Stimulated activated CD8-positive, alpha-beta memory T cell treated with anti-CD3 and anti-CD28 coated beads, Interleukin-15, amount 100 ng/mL, for 24 hours (primary cell): ENCODE data around the gene TBC1D9.
"Not testable (repeated sequence)": the region's sequence is repeated elsewhere in the genome, so short reads cannot be mapped to it uniquely, and the experiment has no call there.

Source experiments
- DNase-seq: peaks from one replicate; pipeline ENCODE4 v3.0.0-alpha.2; 2020; ENCODE audit warnings: low read depth

TBC1D9 gene

DNA sequence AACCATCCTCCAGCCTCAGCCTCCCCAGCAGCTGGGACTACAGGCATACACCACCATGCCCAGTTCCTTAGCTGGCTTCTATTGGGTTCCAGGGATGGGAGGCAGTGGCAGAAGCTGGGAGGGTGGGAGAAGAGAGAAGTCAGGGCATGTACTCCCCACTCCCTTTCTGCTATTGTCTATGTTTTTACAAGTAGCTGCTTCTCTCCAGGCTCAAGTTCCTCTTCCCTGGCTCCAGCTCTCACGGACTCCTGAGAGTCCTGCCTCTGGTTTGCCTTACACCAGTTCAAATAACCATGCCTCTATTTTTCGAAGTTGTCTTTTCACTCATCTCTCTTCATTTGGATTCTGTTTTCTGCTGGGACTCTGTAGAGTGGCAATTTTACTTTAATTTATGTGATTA lies 2.9 kb downstream of the TBC1D9 start:
- no peak for DNase-seq

- DNase-seq, result no peak
These were observed 3.7 kb downstream of the TBC1D9 start for GRCh38 chr4:140752291-140753068.

DNA sequence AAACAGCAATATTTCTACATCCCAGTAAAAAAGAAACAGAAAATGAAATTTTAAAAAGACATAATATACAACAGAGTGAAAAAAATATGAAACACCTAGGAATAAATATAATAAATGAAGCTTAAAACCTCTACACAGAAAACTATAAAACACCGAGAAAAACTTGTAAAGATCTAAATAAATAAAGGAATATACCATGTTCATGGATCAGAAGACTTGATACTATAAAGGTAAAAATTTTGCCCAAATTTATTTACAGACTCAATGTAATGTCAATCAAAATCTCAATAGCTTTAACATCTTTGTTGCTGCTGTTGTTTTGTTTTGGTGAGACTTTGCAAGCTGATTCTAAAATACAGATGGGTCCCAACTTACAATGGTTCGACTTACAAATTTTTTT lies 5.7 kb downstream of the TBC1D9 start:
- DNase-seq, result no peak

- DNase-seq, result no peak
These were observed 8.0 kb downstream of the TBC1D9 start for GRCh38 chr4:140748171-140748570.

- DNase-seq, result not testable (repeated sequence)
These were observed 9.6 kb downstream of the TBC1D9 start for GRCh38 chr4:140746546-140746945.

DNA sequence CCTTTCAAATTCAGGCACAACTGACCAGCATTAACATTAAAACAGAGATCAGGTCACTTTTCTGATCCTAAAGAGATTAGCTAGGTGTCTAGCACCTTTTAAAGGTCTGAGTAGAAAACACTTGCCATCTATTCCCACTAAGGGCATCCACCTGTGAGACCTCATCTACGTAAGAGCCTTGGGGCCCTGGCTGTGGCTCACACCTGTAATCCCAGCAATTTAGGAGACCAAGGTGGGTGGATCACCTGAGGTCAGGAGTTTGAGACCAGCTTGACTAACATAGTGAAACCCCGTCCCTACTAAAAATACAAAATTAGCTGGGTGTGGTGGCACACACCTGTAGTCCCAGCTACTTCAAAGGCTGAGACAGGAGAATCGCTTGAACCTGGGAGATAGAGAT lies 11.8 kb downstream of the TBC1D9 start:
- DNase-seq, result no peak

DNA sequence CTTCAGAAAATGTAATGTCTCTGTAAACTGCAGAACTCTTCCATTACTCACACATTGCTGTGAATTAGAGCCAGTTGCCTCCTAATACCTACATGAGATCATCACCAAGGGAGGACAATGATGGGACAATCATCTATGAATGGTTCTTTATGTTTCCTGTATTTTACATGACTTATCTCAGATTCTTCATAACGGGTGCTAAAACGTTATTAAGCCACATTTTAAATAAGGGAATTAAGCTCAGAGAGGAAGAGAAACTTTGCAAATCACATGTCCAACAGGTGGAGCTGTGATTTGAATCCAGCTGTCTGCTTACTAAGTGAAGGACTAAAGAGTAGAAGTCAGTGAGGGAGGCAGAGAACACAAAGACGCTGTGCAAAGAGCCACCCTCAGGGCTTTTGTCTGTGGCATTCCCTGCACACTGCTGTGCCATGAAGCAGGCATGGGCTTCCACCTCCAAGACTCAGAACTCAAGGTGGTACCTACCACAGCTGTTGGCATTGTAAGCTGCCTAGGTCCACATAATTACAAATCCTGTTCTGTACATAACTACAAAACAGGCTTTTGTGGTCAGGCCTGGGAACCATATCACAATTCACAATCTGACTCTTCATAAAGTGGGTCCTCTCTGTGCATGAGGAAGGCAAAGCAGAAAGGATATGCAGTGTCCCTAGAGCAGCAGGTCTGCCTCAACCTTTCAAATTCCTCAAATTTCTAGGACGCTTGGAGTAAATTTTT lies 12.8 kb downstream of the TBC1D9 start:
- DNase-seq, result no peak

- DNase-seq, result no peak
These were observed 13.4 kb downstream of the TBC1D9 start for GRCh38 chr4:140742838-140743193.

DNA sequence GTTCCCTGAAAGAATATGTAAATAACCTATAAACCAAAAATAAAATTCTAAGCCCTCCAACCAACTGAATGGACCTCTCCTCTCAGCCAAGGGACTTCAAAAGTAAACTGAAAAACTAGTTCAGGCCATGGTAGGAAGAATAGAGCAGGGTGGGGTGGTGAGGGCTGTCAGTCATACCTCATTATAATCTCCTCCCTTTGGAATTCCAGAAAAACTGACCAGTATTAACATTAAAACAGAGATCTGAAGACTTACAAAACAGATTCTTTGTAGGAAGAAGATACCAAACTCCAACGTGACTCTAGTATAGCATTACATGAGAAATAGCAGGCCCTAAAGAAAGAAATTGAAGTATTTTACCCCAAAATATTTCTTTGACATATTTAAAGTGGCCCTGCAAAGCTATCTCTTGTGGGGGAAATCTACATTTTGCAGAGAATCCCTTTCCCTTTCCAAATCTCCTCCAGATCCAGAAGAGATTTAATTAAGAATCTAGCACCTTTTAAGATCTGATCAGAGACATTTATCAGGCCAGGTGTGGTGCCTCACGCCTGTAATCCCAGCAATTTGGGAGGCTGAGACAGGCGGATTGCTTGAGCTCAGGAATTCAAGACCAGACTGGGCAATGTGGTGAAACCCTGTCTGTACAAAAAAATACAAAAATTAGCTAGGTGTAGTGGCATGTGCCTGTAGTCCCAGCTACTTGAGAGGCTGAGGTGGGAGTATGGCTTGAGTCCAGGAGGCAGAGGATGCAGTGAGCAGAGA lies 15.1 kb downstream of the TBC1D9 start:
- no peak for DNase-seq

GRCh38 chr4:140740422-140740821 lies 15.8 kb downstream of the TBC1D9 start:
- no peak for DNase-seq

- no peak for DNase-seq
These were observed 16.2 kb downstream of the TBC1D9 start for GRCh38 chr4:140739971-140740370.

- no peak for DNase-seq
These were observed 18.0 kb downstream of the TBC1D9 start for GRCh38 chr4:140738139-140738538.

DNA sequence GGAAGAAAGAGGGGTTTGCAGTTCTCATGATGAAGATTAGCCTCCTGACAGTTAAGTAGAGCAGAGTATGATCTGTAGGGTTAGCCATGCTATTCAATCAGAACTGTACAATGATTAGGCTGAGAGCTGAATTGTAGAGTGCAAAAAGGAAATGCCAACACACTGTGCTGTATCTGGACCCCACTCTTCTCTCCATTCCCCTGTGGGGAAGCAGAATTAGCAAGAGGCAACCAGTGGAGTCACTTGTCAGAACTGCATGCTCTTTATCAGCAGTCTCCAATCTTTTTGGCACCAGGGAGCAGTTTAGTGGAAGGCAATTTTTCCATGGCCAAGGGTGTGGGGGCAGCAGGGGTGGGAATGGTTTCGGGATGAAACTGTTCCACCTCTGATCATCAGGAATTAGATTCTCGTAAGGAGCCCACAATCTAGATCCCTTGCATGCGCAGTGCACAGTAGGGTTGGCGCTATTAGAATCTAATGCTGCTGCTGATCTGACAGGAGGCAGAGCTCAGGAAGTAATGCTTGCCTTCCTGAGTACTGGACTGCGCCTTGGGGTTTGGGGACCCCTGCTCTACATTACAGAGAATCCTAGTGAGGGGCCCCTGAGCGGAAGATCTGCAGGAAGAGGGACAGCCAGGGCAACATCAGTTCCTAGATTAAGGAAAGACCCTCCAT lies 19.4 kb downstream of the TBC1D9 start:
- DNase-seq, result no peak

- DNase-seq, result no peak
These were observed 20.3 kb downstream of the TBC1D9 start for GRCh38 chr4:140735779-140736391.

- DNase-seq, result no peak
These were observed 20.9 kb downstream of the TBC1D9 start for GRCh38 chr4:140735317-140735716.

- DNase-seq, result no peak
These were observed 23.4 kb downstream of the TBC1D9 start for GRCh38 chr4:140732780-140733179.

DNA sequence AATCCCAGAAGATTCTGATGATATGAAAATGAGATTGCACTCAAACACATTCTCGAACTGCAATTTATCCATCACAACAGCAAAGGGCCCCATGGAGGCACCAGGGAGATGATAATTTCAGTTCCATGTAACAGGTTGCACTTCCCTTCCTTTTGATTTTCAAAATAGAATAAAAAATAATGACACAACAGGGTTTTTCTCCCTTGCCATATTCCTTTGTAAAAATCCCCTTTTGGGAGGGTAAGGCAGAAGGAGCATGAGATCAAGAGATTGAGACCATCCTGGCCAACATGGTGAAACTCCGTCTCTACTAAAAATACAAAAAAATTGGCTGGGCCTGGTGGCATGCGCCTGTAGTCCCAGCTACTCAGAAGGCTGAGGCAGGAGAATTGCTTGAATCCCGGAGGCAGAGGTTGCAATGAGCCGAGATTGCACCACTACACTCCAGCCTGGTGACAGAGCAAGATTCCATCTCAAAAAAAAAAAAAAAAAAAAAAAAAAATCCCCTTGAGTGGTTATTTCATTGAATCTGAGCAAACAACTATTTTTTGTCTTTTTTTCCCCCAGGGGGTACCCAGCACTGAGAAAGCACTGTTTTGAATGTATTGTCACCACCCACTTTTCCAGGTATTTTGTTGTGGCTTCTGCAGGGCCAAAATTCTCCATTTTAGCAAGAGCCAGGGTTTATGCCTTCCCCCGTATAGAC lies 26.7 kb downstream of the TBC1D9 start:
- DNase-seq, result no peak

- no peak for DNase-seq
These were observed 29.2 kb downstream of the TBC1D9 start for GRCh38 chr4:140726776-140727500.

DNA sequence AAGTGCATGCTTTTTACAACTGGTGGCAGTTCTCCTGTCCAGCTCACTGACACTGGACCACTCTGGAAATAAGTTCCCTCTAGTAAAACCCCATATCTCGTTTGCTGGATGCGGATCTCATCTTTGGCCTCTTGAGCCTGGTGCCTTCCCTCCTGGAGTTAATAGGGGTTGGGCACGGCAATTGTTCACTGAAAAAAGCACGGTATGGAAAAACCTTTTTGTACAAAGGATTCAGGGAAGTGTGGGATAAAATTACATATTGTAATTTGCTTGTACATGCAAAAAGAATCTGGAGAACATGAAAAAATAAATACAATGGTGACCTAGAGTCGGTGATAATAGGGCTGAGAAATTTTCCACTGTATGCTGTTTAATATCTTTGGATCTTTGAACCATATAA lies 30.6 kb downstream of the TBC1D9 start:
- no peak for DNase-seq

- no peak for DNase-seq
These were observed 31.4 kb downstream of the TBC1D9 start for GRCh38 chr4:140724760-140725159.
